CD14-positive monocyte (primary cell): ENCODE results near the gene SUGCT. TPM values are rescaled to one million over a fixed set of nuclear protein-coding genes. Genes with fewer than 3 reads are reported as not detected.

Experiments
- DNase-seq, 3 donors: peaks; one replicate each; pipeline ENCODE4 v3.0.0-alpha.2; 2011 to 2022
- H2AFZ ChIP-seq: 2 replicates; pipeline ENCODE4 v1.6.0; 2012; ENCODE audit warnings: mild to moderate bottlenecking, low read depth, low read length, inconsistent platforms; ENCODE audit not compliant: insufficient read depth, poor library complexity, severe bottlenecking
- H3K27ac ChIP-seq, 2 donors: 1 replicate in 1 of 2; 2 replicates in 1 of 2; pipeline ENCODE4 v1.5.1; 2012 to 2013; ENCODE audit warnings: low read length in 2 of 2, control low read depth in 1 of 2, inconsistent platforms in 1 of 2, low read depth in 1 of 2, mild to moderate bottlenecking in 1 of 2
- H3K27me3 ChIP-seq, 2 donors: one replicate each; pipeline versions ENCODE4 v1.6.0 to v1.6.1; 2011 to 2013; ENCODE audit warnings: low read length in 2 of 2; ENCODE audit not compliant: control insufficient read depth in 2 of 2, insufficient read depth in 2 of 2
- H3K36me3 ChIP-seq, 2 donors: replicated peaks in 1 of 2; 1 replicate in 1 of 2; 2 replicates in 1 of 2; pipeline versions ENCODE4 v1.5.1 to v1.6.1; 2012 to 2013; ENCODE audit warnings: low read length in 2 of 2, control low read depth in 1 of 2, inconsistent platforms in 1 of 2, mild to moderate bottlenecking in 1 of 2; ENCODE audit not compliant: insufficient read depth in 2 of 2, control insufficient read depth in 1 of 2
- H3K4me1 ChIP-seq, 2 donors: 1 replicate in 1 of 2; 2 replicates in 1 of 2; pipeline versions ENCODE4 v1.5.1 to v1.6.1; 2012 to 2013; ENCODE audit warnings: low read length in 2 of 2, control low read depth in 1 of 2, inconsistent platforms in 1 of 2, mild to moderate bottlenecking in 1 of 2, moderate library complexity in 1 of 2; ENCODE audit not compliant: insufficient read depth in 2 of 2, control insufficient read depth in 1 of 2
- H3K4me2 ChIP-seq: replicated peaks from 2 replicates; pipeline ENCODE3; 2012; ENCODE audit warnings: low read length, moderate library complexity, mild to moderate bottlenecking; ENCODE audit not compliant: poor library complexity, severe bottlenecking; ENCODE audit errors: extremely low read depth
- H3K4me3 ChIP-seq, 3 experiments: fragments of 200-600 bp in 1 of 3; sonication (generic) in 1 of 3; replicated peaks in 1 of 3; 1 replicate in 2 of 3; 2 replicates in 1 of 3; pipeline ENCODE4 v1.5.1; 2011 to 2013; ENCODE audit warnings: low read length in 3 of 3, mild to moderate bottlenecking in 3 of 3, control low read depth in 2 of 3, low read depth in 2 of 3, inconsistent platforms in 1 of 3, moderate library complexity in 1 of 3
- H3K79me2 ChIP-seq: 2 replicates; pipeline ENCODE4 v1.6.0; 2012; ENCODE audit warnings: mild to moderate bottlenecking, control low read depth, inconsistent platforms, low read length, moderate library complexity; ENCODE audit not compliant: insufficient read depth
- H3K9ac ChIP-seq: 2 replicates; pipeline ENCODE4 v1.6.0; 2017; ENCODE audit warnings: low read length, mild to moderate bottlenecking; ENCODE audit not compliant: insufficient read depth, poor library complexity, severe bottlenecking
- H3K9me3 ChIP-seq, 2 donors: replicated peaks in 1 of 2; 1 replicate in 1 of 2; 2 replicates in 1 of 2; pipeline versions ENCODE4 v1.5.1 to v1.6.1; 2012 to 2013; ENCODE audit warnings: low read length in 2 of 2, control low read depth in 1 of 2; ENCODE audit not compliant: control insufficient read depth in 1 of 2, insufficient read depth in 1 of 2
- H4K20me1 ChIP-seq: 2 replicates; pipeline ENCODE4 v1.6.0; 2012; ENCODE audit warnings: mild to moderate bottlenecking, low read length, control low read depth, moderate library complexity; ENCODE audit not compliant: insufficient read depth
- H3K27ac Mint-ChIP-seq, 7 donors: one replicate each; pipeline ENCODE4 v1.8.0; 2020; ENCODE audit warnings: mild to moderate bottlenecking in 7 of 7, mixed read lengths in 7 of 7, moderate library complexity in 6 of 7, inconsistent platforms in 2 of 7
- H3K27me3 Mint-ChIP-seq, 3 donors: one replicate each; pipeline ENCODE4 v1.8.0; 2021 to 2022; ENCODE audit warnings: low read depth in 3 of 3, mild to moderate bottlenecking in 3 of 3, mixed read lengths in 3 of 3, moderate library complexity in 3 of 3, inconsistent platforms in 1 of 3
- H3K36me3 Mint-ChIP-seq, 2 donors: one replicate each; pipeline ENCODE4 v1.8.0; 2020; ENCODE audit warnings: mixed read lengths in 2 of 2, inconsistent platforms in 1 of 2, mild to moderate bottlenecking in 1 of 2
- H3K4me1 Mint-ChIP-seq: one replicate; pipeline ENCODE4 v1.8.0; 2020; ENCODE audit warnings: mild to moderate bottlenecking, mixed read lengths
- H3K4me3 Mint-ChIP-seq, 2 donors: one replicate each; pipeline ENCODE4 v1.8.0; 2020; ENCODE audit warnings: mild to moderate bottlenecking in 2 of 2, mixed read lengths in 2 of 2, moderate library complexity in 1 of 2
- H3K9me3 Mint-ChIP-seq, 7 donors: one replicate each; pipeline ENCODE4 v1.8.0; 2020 to 2022; ENCODE audit warnings: mixed read lengths in 7 of 7, mild to moderate bottlenecking in 6 of 7, moderate library complexity in 6 of 7, inconsistent platforms in 2 of 7
- CTCF ChIP-seq: fragments of 200-600 bp; IDR thresholded peaks from one replicate; pipeline ENCODE4 v1.8.0; 2022; ENCODE audit warnings: antibody characterized with exemption, mild to moderate bottlenecking
- WGBS: methylation state at CpG from one replicate; pipeline ENCODE4 v1.1.5; 2013; ENCODE audit warnings: missing lambda C conversion rate; ENCODE audit not compliant: insufficient coverage; 5-methylcytosine and 5-hydroxymethylcytosine counted together
- intact Hi-C, 2 donors: fragments of 100-400 bp; cut with micrococcal nuclease; formaldehyde crosslinking; loops; one replicate each; pipeline versions ENCODE4 v1.15.0 to v1.15.1; 2023
- polyA plus RNA-seq, 3 donors: library from polyadenylated mRNA; depleted of rRNA in 1 of 3; unstranded in 2 of 3; stranded (reverse) in 1 of 3; fragments of 300-500 nt in 2 of 3; fragments of >200 nt in 1 of 3; fragmentation: Illumina TruSeq in 2 of 3; gene quantifications; 1 replicate in 2 of 3; 2 replicates in 1 of 3; pipeline ENCODE4 v1.2.3, GENCODE V29; 2012 to 2021

The SUGCT gene
- polyA plus RNA-seq, 3 donors: not detected

DNA sequence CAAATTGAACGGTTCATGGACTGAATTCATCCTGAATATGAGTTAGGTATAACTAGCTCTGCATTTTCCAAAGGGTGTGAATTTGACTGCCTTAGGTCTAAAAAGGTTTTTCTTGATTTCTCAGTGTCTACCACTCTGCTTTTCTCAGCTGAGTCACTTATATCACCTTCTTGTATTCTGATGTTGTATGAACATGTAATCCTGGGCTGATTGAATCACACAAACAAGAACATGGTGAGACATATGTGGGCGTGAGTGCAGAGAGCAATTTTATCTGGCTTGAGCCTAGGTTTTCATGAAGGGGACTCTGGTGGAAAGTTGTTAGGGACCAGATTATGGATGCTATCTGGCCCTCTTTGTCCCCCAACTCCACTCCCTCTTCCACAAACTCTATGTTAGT lies 239.8 kb downstream of the SUGCT start:
- no peak overlapping the region for H3K4me3 Mint-ChIP-seq
- no peak for TF ChIP-seq CTCF

GRCh38 chr7:40380111-40380510 lies 245.3 kb downstream of the SUGCT start:
- Mint-ChIP-seq H3K4me1 (no peaks in the 10 kb centered on the region), H3K27me3 (peaks cover 0 to 2% (median 0%) of the 10 kb centered on the region in 3 donors), H3K36me3 (no peaks in the 10 kb centered on the region), H3K27ac (no peak overlapping the region), H3K4me3 (no peak overlapping the region), H3K9me3 (peaks cover 6 to 16% (median 8%) of the 10 kb centered on the region in 7 donors)
- no peaks in the 10 kb centered on the region for H4K20me1 ChIP-seq
- no peaks in the 10 kb centered on the region for H3K4me1 ChIP-seq
- no peak for TF ChIP-seq CTCF
- WGBS: 80% methylated on average over 1 of the region's 4 CpGs
- H3K27ac ChIP-seq: no peak overlapping the region
- H3K4me2 ChIP-seq: no peak overlapping the region
- no peaks in the 10 kb centered on the region for H3K79me2 ChIP-seq
- H3K9ac ChIP-seq: no peak overlapping the region
- no peak overlapping the region for H3K4me3 ChIP-seq
- no peak overlapping the region for H2AFZ ChIP-seq
- DNase-seq: no peak
- peaks cover 0 to 5% of the 10 kb centered on the region in 2 donors for H3K9me3 ChIP-seq
- no peaks in the 10 kb centered on the region for H3K27me3 ChIP-seq
- H3K36me3 ChIP-seq: no peaks in the 10 kb centered on the region
- intact Hi-C loops: no loop called here

More for the DNA sequence above, 239.8 kb downstream of the SUGCT start:
- Histone ChIP-seq H3K4me2 (no peak overlapping the region), H4K20me1 (no peaks in the 10 kb centered on the region), H3K27ac (no peak overlapping the region), H3K36me3 (no peaks in the 10 kb centered on the region), H3K79me2 (no peaks in the 10 kb centered on the region), H3K4me1 (peaks cover under 1 to 3% of the 10 kb centered on the region in 2 donors), H3K9me3 (peaks cover 0 to 4% of the 10 kb centered on the region in 2 donors), H2AFZ (no peak overlapping the region), H3K9ac (no peak overlapping the region), H3K4me3 (no peak overlapping the region), H3K27me3 (no peaks in the 10 kb centered on the region)
- DNase-seq: no peak
- Mint-ChIP-seq H3K27me3 (no peaks in the 10 kb centered on the region), H3K4me1 (peaks cover 6% of the 10 kb centered on the region), H3K36me3 (no peaks in the 10 kb centered on the region), H3K9me3 (peaks cover 6 to 14% (median 8%) of the 10 kb centered on the region in 7 donors), H3K27ac (no peak overlapping the region)
- intact Hi-C loops: no loop called here
- WGBS: 100% methylated on average over 2 of the region's 2 CpGs
